ENCODE data around the gene ANGPTL8.

ANGPTL8 gene

DNA sequence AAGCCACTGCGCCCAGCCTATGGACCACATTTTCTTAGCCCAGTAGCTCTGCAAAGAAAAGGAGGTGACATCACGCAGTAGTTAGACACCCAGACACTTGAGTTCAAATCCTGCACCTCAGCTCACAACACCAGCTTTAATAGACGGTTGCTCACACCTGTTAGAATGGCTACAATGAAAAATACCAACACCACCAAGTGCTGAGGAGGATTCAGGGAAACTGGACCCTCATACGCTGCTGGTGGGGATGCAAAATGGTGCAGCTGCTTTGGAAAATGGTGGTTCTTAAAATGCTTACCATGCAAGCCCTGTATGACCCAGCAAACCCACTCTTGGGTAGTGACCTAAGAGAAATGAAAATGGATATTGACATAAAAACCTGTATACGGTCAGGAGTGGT is 34.6 kb downstream of the ANGPTL8 start:
- H3K9ac ChIP-seq (ENCODE audit: low read length), result no peak overlapping the region
- H3K4me3 ChIP-seq (ENCODE audit: low read length), result no peak overlapping the region
- H3K27me3 ChIP-seq (ENCODE audit: control insufficient read depth, insufficient read depth, low read length), result no peaks in the 10 kb centered on the region
- peaks cover 5% of the 10 kb centered on the region for H3K4me1 ChIP-seq (ENCODE audit: control insufficient read depth, insufficient read depth, low read length)
- no peak overlapping the region for H3K27ac ChIP-seq (ENCODE audit: low read depth, low read length)
- H3K36me3 ChIP-seq (ENCODE audit: control insufficient read depth, insufficient read depth, low read length), result no peaks in the 10 kb centered on the region

DNA sequence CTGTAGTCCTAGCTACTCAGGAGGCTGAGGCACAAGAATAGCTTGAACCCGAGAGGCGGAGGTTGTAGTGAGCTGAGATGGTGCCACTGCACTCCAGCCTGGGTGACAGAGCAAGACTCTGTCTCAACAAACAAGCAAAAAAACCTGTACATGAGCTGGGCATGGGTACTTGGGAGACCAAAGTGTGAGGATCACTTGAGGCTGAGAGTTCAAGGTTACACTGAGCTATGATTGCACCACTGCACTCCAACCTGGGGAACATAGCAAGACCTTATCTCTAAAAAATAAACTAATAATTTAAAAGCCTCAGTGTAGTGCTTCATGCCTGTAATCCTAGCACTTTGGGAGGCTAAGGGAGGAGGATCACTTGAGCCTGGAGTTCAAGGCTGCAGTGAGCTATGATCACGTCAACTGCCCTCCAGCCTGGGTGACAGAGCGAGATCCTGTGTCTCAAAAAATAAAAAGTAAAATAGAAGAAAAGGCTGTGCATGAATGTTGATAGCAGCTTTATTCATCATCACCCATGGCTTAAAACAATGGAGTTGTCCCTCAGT is 35.2 kb downstream of the ANGPTL8 start:
- no peak overlapping the region for H3K27ac ChIP-seq (ENCODE audit: low read depth, low read length)
- H3K4me3 ChIP-seq (ENCODE audit: low read length), result no peak overlapping the region
- no peaks in the 10 kb centered on the region for H3K4me1 ChIP-seq (ENCODE audit: control insufficient read depth, insufficient read depth, low read length)
- no peak overlapping the region for H3K9ac ChIP-seq (ENCODE audit: low read length)
- H3K36me3 ChIP-seq (ENCODE audit: control insufficient read depth, insufficient read depth, low read length), result no peaks in the 10 kb centered on the region
- H3K27me3 ChIP-seq (ENCODE audit: control insufficient read depth, insufficient read depth, low read length), result no peaks in the 10 kb centered on the region

GRCh38 chr19:11278670-11279069 is 39.3 kb downstream of the ANGPTL8 start:
- no peak overlapping the region for H3K27ac ChIP-seq (ENCODE audit: low read depth, low read length)
- H3K9ac ChIP-seq (ENCODE audit: low read length), result no peak overlapping the region
- no peaks in the 10 kb centered on the region for H3K36me3 ChIP-seq (ENCODE audit: control insufficient read depth, insufficient read depth, low read length)
- H3K4me1 ChIP-seq (ENCODE audit: control insufficient read depth, insufficient read depth, low read length), result no peaks in the 10 kb centered on the region
- H3K4me3 ChIP-seq (ENCODE audit: low read length), result no peak overlapping the region
- H3K27me3 ChIP-seq (ENCODE audit: control insufficient read depth, insufficient read depth, low read length), result no peaks in the 10 kb centered on the region

GRCh38 chr19:11279505-11280236 is 40.3 kb downstream of the ANGPTL8 start:
- H3K4me1 ChIP-seq (ENCODE audit: control insufficient read depth, insufficient read depth, low read length), result no peaks in the 10 kb centered on the region
- H3K36me3 ChIP-seq (ENCODE audit: control insufficient read depth, insufficient read depth, low read length), result no peaks in the 10 kb centered on the region
- no peak overlapping the region for H3K9ac ChIP-seq (ENCODE audit: low read length)
- H3K27me3 ChIP-seq (ENCODE audit: control insufficient read depth, insufficient read depth, low read length), result no peaks in the 10 kb centered on the region
- no peak overlapping the region for H3K27ac ChIP-seq (ENCODE audit: low read depth, low read length)
- H3K4me3 ChIP-seq (ENCODE audit: low read length), result no peak overlapping the region

GRCh38 chr19:11281356-11282049 is 42.1 kb downstream of the ANGPTL8 start:
- no peaks in the 10 kb centered on the region for H3K4me1 ChIP-seq (ENCODE audit: control insufficient read depth, insufficient read depth, low read length)
- no peaks in the 10 kb centered on the region for H3K27me3 ChIP-seq (ENCODE audit: control insufficient read depth, insufficient read depth, low read length)
- no peaks in the 10 kb centered on the region for H3K36me3 ChIP-seq (ENCODE audit: control insufficient read depth, insufficient read depth, low read length)
- H3K4me3 ChIP-seq (ENCODE audit: low read length), result no peak overlapping the region
- H3K9ac ChIP-seq (ENCODE audit: low read length), result no peak overlapping the region
- no peak overlapping the region for H3K27ac ChIP-seq (ENCODE audit: low read depth, low read length)

DNA sequence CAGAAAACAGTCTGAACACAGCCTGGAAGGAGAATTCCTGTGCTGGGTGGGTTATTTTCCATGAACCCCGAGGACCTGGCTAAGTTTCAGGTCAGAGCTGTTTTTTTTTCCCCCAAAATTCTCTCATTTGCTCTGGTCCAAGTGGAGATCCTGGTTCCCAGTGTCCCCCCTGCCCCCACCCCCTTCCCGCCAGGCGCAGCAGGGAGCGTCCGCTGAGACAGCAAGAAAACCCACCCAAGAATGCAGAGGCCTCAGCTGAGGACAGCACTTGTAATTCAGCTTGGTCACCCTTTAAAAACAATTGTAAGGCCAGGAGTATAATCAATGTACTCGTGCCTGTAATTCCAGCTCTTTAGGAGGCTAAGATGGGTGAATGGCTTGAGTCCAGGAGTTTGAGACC is 45.1 kb downstream of the ANGPTL8 start:
- Histone ChIP-seq H3K36me3 (ENCODE audit: control insufficient read depth, insufficient read depth, low read length) (no peaks in the 10 kb centered on the region), H3K27me3 (ENCODE audit: control insufficient read depth, insufficient read depth, low read length) (no peaks in the 10 kb centered on the region), H3K9ac (ENCODE audit: low read length) (no peak overlapping the region), H3K27ac (ENCODE audit: low read depth, low read length) (no peak overlapping the region), H3K4me3 (ENCODE audit: low read length) (no peak overlapping the region), H3K4me1 (ENCODE audit: control insufficient read depth, insufficient read depth, low read length) (no peaks in the 10 kb centered on the region)

DNA sequence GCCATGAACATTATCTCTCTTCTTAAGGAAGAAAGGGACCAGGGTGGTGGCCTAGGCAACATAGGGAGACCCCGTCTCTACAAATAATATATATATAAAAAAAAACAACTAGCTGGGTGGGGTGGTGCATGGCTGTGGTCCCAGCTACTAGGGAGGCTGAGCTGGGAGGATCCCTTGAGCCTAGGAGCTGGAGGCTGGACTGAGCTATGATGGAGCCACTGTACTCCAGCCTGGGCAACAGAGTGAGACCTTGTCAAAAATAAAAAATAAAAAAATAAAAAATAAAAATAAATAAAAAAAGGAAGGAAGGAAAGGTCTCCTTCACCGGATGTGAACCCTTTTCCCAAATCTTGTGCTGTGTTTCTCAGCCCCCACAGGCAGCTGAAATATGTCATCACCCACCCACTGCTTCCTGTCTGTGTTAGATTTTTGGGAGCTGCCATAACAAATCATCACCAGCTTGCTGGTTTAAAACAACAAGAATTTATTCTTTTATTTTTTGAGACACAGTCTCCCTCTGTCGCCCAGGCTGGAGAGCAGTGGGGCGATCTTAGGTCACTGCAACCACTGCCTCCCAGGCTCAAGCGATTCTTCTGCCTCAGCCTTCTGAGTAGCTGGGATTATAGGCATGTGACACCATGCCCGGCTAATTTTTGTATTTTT is 47.0 kb downstream of the ANGPTL8 start:
- Histone ChIP-seq H3K36me3 (ENCODE audit: control insufficient read depth, insufficient read depth, low read length) (no peaks in the 10 kb centered on the region), H3K4me3 (ENCODE audit: low read length) (no peak overlapping the region), H3K27me3 (ENCODE audit: control insufficient read depth, insufficient read depth, low read length) (no peaks in the 10 kb centered on the region), H3K27ac (ENCODE audit: low read depth, low read length) (no peak overlapping the region), H3K9ac (ENCODE audit: low read length) (no peak overlapping the region), H3K4me1 (ENCODE audit: control insufficient read depth, insufficient read depth, low read length) (no peaks in the 10 kb centered on the region)

GRCh38 chr19:11288349-11288748 is 48.9 kb downstream of the ANGPTL8 start:
- no peak overlapping the region for H3K4me3 ChIP-seq (ENCODE audit: low read length)
- H3K27ac ChIP-seq (ENCODE audit: low read depth, low read length), result no peak overlapping the region
- no peaks in the 10 kb centered on the region for H3K27me3 ChIP-seq (ENCODE audit: control insufficient read depth, insufficient read depth, low read length)
- no peaks in the 10 kb centered on the region for H3K36me3 ChIP-seq (ENCODE audit: control insufficient read depth, insufficient read depth, low read length)
- H3K9ac ChIP-seq (ENCODE audit: low read length), result no peak overlapping the region
- no peaks in the 10 kb centered on the region for H3K4me1 ChIP-seq (ENCODE audit: control insufficient read depth, insufficient read depth, low read length)

DNA sequence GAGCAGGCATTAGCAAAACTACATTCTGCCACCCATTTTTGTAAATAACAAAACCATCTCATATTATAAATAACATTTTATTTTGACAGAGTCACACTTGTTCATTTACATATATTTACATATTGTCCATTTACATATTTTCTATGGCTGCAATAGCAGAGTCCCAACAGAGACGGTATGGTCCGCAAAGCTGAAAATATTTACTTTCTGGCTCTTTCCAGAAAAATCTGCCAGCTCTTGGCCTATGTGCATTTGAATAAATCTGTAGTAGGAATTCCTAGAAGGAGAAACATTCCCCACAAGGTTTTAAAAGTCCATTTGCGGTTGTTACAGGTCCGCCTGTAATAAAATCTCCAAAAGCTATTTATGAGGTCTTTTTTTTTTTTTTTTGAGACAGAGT is 50.8 kb downstream of the ANGPTL8 start:
- Histone ChIP-seq H3K9ac (ENCODE audit: low read length) (no peak overlapping the region), H3K36me3 (ENCODE audit: control insufficient read depth, insufficient read depth, low read length) (no peaks in the 10 kb centered on the region), H3K4me1 (ENCODE audit: control insufficient read depth, insufficient read depth, low read length) (no peaks in the 10 kb centered on the region), H3K27ac (ENCODE audit: low read depth, low read length) (no peak overlapping the region), H3K4me3 (ENCODE audit: low read length) (no peak overlapping the region), H3K27me3 (ENCODE audit: control insufficient read depth, insufficient read depth, low read length) (no peaks in the 10 kb centered on the region)

GRCh38 chr19:11291415-11291814 is 52.0 kb downstream of the ANGPTL8 start:
- Histone ChIP-seq H3K27me3 (ENCODE audit: control insufficient read depth, insufficient read depth, low read length) (no peaks in the 10 kb centered on the region), H3K4me1 (ENCODE audit: control insufficient read depth, insufficient read depth, low read length) (no peaks in the 10 kb centered on the region), H3K9ac (ENCODE audit: low read length) (no peak overlapping the region)

More at GRCh38 chr19:11291415-11291814, 52.0 kb downstream of the ANGPTL8 start:
- Histone ChIP-seq H3K36me3 (ENCODE audit: control insufficient read depth, insufficient read depth, low read length) (no peaks in the 10 kb centered on the region), H3K4me3 (ENCODE audit: low read length) (no peak overlapping the region), H3K27ac (ENCODE audit: low read depth, low read length) (no peak overlapping the region)

Measured in rectal smooth muscle tissue (tissue), 1 donor.